Duodenal mucosa (tissue), 2 donors: ENCODE data around the gene RFX7.
"Not testable (repeated sequence)": the region's sequence is repeated elsewhere in the genome, so short reads cannot be mapped to it uniquely, and the experiment has no call there.

Experiments
- H3K27ac ChIP-seq: one replicate; pipeline ENCODE4 v1.7.0; 2013; ENCODE audit warnings: low read depth, low read length
- H3K27me3 ChIP-seq, 2 donors: one replicate each; pipeline ENCODE4 v1.7.0; 2013; ENCODE audit warnings: low read length in 2 of 2, control low read depth in 1 of 2; ENCODE audit not compliant: insufficient read depth in 2 of 2, control insufficient read depth in 1 of 2
- H3K36me3 ChIP-seq, 2 donors: one replicate each; pipeline ENCODE4 v1.7.0; 2013; ENCODE audit warnings: low read length in 2 of 2, control low read depth in 1 of 2; ENCODE audit not compliant: insufficient read depth in 2 of 2, control insufficient read depth in 1 of 2
- H3K4me1 ChIP-seq, 2 donors: one replicate each; pipeline ENCODE4 v1.7.0; 2013; ENCODE audit warnings: low read length in 2 of 2, control low read depth in 1 of 2; ENCODE audit not compliant: insufficient read depth in 2 of 2, control insufficient read depth in 1 of 2
- H3K4me3 ChIP-seq, 2 donors: one replicate each; pipeline ENCODE4 v1.7.0; 2013; ENCODE audit warnings: low read length in 2 of 2, low read depth in 1 of 2
- H3K9ac ChIP-seq, 2 donors: one replicate each; pipeline ENCODE4 v1.7.0; 2013; ENCODE audit warnings: low read length in 2 of 2, low read depth in 1 of 2
- H3K9me3 ChIP-seq, 2 donors: one replicate each; pipeline ENCODE4 v1.7.0; 2013; ENCODE audit warnings: low read length in 2 of 2, control low read depth in 1 of 2; ENCODE audit not compliant: control insufficient read depth in 1 of 2

RFX7 gene

GRCh38 chr15:56184516-56184915 lies 59.2 kb downstream of the RFX7 start:
- Histone ChIP-seq H3K4me3 (no peak overlapping the region), H3K27me3 (no peaks in the 10 kb centered on the region), H3K36me3 (no peaks in the 10 kb centered on the region), H3K4me1 (peaks cover 3 to 10% of the 10 kb centered on the region in 2 donors), H3K9me3 (no peaks in the 10 kb centered on the region), H3K9ac (no peak overlapping the region), H3K27ac (no peak overlapping the region)

GRCh38 chr15:56180851-56181250 lies 62.8 kb downstream of the RFX7 start:
- H3K9ac ChIP-seq, result no peak overlapping the region
- no peak overlapping the region for H3K4me3 ChIP-seq
- peaks cover 0 to 3% of the 10 kb centered on the region in 2 donors for H3K4me1 ChIP-seq
- no peak overlapping the region for H3K27ac ChIP-seq
- no peaks in the 10 kb centered on the region for H3K9me3 ChIP-seq
- no peaks in the 10 kb centered on the region for H3K36me3 ChIP-seq
- H3K27me3 ChIP-seq, result no peaks in the 10 kb centered on the region

- peaks cover 0 to 3% of the 10 kb centered on the region in 2 donors for H3K4me1 ChIP-seq
- peaks cover 0 to 13% of the 10 kb centered on the region in 2 donors for H3K36me3 ChIP-seq
- no peaks in the 10 kb centered on the region for H3K9me3 ChIP-seq
- H3K4me3 ChIP-seq, result no peak overlapping the region
- no peak overlapping the region for H3K9ac ChIP-seq
- H3K27ac ChIP-seq, result no peak overlapping the region
- no peaks in the 10 kb centered on the region for H3K27me3 ChIP-seq
These were observed 66.7 kb downstream of the RFX7 start for GRCh38 chr15:56176996-56177395.

GRCh38 chr15:56175788-56176187 lies 67.9 kb downstream of the RFX7 start:
- Histone ChIP-seq H3K27ac (no peak overlapping the region), H3K36me3 (peaks cover 6 to 18% of the 10 kb centered on the region in 2 donors), H3K27me3 (no peaks in the 10 kb centered on the region), H3K4me3 (no peak overlapping the region), H3K4me1 (no peaks in the 10 kb centered on the region), H3K9ac (no peak overlapping the region), H3K9me3 (no peaks in the 10 kb centered on the region)

GRCh38 chr15:56174649-56175048 lies 69.0 kb downstream of the RFX7 start:
- H3K4me1 ChIP-seq, result no peaks in the 10 kb centered on the region
- no peak overlapping the region for H3K9ac ChIP-seq
- H3K4me3 ChIP-seq, result no peak overlapping the region
- H3K9me3 ChIP-seq, result no peaks in the 10 kb centered on the region
- H3K36me3 ChIP-seq, result peaks cover 6 to 21% of the 10 kb centered on the region in 2 donors
- H3K27ac ChIP-seq, result no peak overlapping the region
- no peaks in the 10 kb centered on the region for H3K27me3 ChIP-seq

- Histone ChIP-seq H3K27me3 (no peaks in the 10 kb centered on the region), H3K4me1 (no peaks in the 10 kb centered on the region), H3K9me3 (no peaks in the 10 kb centered on the region), H3K9ac (no peak overlapping the region), H3K36me3 (peaks cover 6 to 22% of the 10 kb centered on the region in 2 donors), H3K4me3 (no peak overlapping the region), H3K27ac (no peak overlapping the region)
These were observed 75.3 kb downstream of the RFX7 start for GRCh38 chr15:56168394-56168793.

GRCh38 chr15:56165234-56165633 lies 78.4 kb downstream of the RFX7 start:
- no peaks in the 10 kb centered on the region for H3K9me3 ChIP-seq
- no peaks in the 10 kb centered on the region for H3K4me1 ChIP-seq
- peaks cover 0 to 5% of the 10 kb centered on the region in 2 donors for H3K36me3 ChIP-seq
- H3K9ac ChIP-seq, result no peak overlapping the region
- H3K27me3 ChIP-seq, result no peaks in the 10 kb centered on the region
- H3K27ac ChIP-seq, result no peak overlapping the region
- H3K4me3 ChIP-seq, result no peak overlapping the region

GRCh38 chr15:56160966-56161365 lies 82.7 kb downstream of the RFX7 start:
- H3K9ac ChIP-seq, result no peak overlapping the region
- no peaks in the 10 kb centered on the region for H3K27me3 ChIP-seq
- H3K36me3 ChIP-seq, result no peaks in the 10 kb centered on the region
- no peaks in the 10 kb centered on the region for H3K4me1 ChIP-seq
- H3K9me3 ChIP-seq, result no peaks in the 10 kb centered on the region
- no peak overlapping the region for H3K27ac ChIP-seq
- H3K4me3 ChIP-seq, result no peak overlapping the region

- H3K4me3 ChIP-seq, result no peak overlapping the region
- no peak overlapping the region for H3K9ac ChIP-seq
- H3K27me3 ChIP-seq, result no peaks in the 10 kb centered on the region
- H3K36me3 ChIP-seq, result no peaks in the 10 kb centered on the region
- no peak overlapping the region for H3K27ac ChIP-seq
- H3K4me1 ChIP-seq, result no peaks in the 10 kb centered on the region
- peaks cover 4 to 6% of the 10 kb centered on the region in 2 donors for H3K9me3 ChIP-seq
These were observed 86.8 kb downstream of the RFX7 start for GRCh38 chr15:56156877-56157276.

GRCh38 chr15:56155278-56155677 lies 88.4 kb downstream of the RFX7 start:
- H3K27ac ChIP-seq, H3K4me1 ChIP-seq, H3K9ac ChIP-seq, H3K27me3 ChIP-seq, H3K4me3 ChIP-seq, H3K36me3 ChIP-seq, H3K9me3 ChIP-seq: not testable (repeated sequence)

- not testable (repeated sequence) for H3K9ac ChIP-seq, H3K4me3 ChIP-seq, H3K27ac ChIP-seq, H3K36me3 ChIP-seq, H3K4me1 ChIP-seq, H3K9me3 ChIP-seq, H3K27me3 ChIP-seq
These were observed 88.9 kb downstream of the RFX7 start for GRCh38 chr15:56154768-56155167.
